HepG2 (cell line): ENCODE measurements around the gene TMEM145. TPM values are rescaled to one million over a fixed set of nuclear protein-coding genes. Genes with fewer than 3 reads are reported as not detected.

Experiments
- ATAD3A ChIP-seq: sonication (generic); formaldehyde crosslinking; IDR thresholded peaks from 2 replicates; pipeline ENCODE4 v1.4.0; 2020; ENCODE audit warnings: missing genetic modification reagents
- FOSL1 ChIP-seq: sonication (generic); formaldehyde crosslinking; IDR thresholded peaks from 2 replicates; pipeline ENCODE4 v1.9.0; 2021; ENCODE audit warnings: missing genetic modification reagents, borderline replicate concordance
- NRL ChIP-seq: sonication (generic); formaldehyde crosslinking; IDR thresholded peaks from 2 replicates; pipeline ENCODE4 v1.5.0; 2020; ENCODE audit warnings: missing genetic modification reagents, mild to moderate bottlenecking, moderate library complexity, borderline replicate concordance
- SRF ChIP-seq: IDR thresholded peaks from 2 replicates; pipeline ENCODE4 v1.6.1; 2011; ENCODE audit warnings: mild to moderate bottlenecking, low read depth, low read length, moderate library complexity
- TBX3 ChIP-seq: fragments of 450-650 bp; IDR thresholded peaks from 2 replicates; pipeline ENCODE4 v1.6.1; 2017; ENCODE audit warnings: antibody characterized with exemption, mild to moderate bottlenecking, inconsistent platforms, borderline replicate concordance
- WIZ ChIP-seq: sonication (generic); formaldehyde crosslinking; IDR thresholded peaks from 2 replicates; pipeline ENCODE4 v1.5.1; 2020; ENCODE audit warnings: mild to moderate bottlenecking, missing genetic modification reagents
- YY1 ChIP-seq: IDR thresholded peaks from 2 replicates; pipeline ENCODE4 v1.6.1; 2011; ENCODE audit warnings: low read length, low read depth, moderate library complexity, mild to moderate bottlenecking; ENCODE audit not compliant: insufficient read depth, insufficient replicate concordance
- ZNF343 ChIP-seq: sonication (generic); formaldehyde crosslinking; IDR thresholded peaks from 2 replicates; pipeline ENCODE4 v1.4.0; 2020; ENCODE audit warnings: mild to moderate bottlenecking, missing genetic modification reagents
- ZNF589 ChIP-seq: sonication (generic); formaldehyde crosslinking; conservative IDR thresholded peaks from 2 replicates; pipeline ENCODE4 v1.8.0; 2022; ENCODE audit warnings: mild to moderate bottlenecking, moderate library complexity, missing genetic modification reagents
- ZNF709 ChIP-seq: sonication (generic); formaldehyde crosslinking; IDR thresholded peaks from 2 replicates; pipeline ENCODE4 v1.5.0; 2020; ENCODE audit warnings: mild to moderate bottlenecking, missing genetic modification reagents
- ZNF879 ChIP-seq: sonication (generic); formaldehyde crosslinking; IDR thresholded peaks from 2 replicates; pipeline ENCODE4 v1.8.1; 2023; ENCODE audit warnings: missing genetic modification reagents
- polyA plus RNA-seq, 8 experiments: library from polyadenylated mRNA; depleted of rRNA in 3 of 8; stranded (reverse) in 7 of 8; unstranded in 1 of 8; fragments of >200 nt; fragmentation: Illumina TruSeq in 4 of 8; extraction: Trizol in 4 of 8; gene quantifications; 2 replicates each; pipeline versions ENCODE4 v1.2.1 to v1.2.3, GENCODE V29; 2011 to 2016; ENCODE audit warnings: low read depth in 4 of 8, missing spikeins in 1 of 8, mixed read lengths in 1 of 8; ENCODE audit not compliant: insufficient read depth in 1 of 8
- total RNA-seq, 5 experiments: library from RNA; depleted of rRNA; stranded (reverse); fragments of >200 nt; fragmentation: Illumina TruSeq; extraction: Trizol; gene quantifications; 2 replicates each; pipeline ENCODE4 v1.2.3, GENCODE V29; 2016; ENCODE audit warnings: low read depth in 1 of 5
- TF ChIP-seq, protein P1 (sequence below): sonication (generic); formaldehyde crosslinking; IDR thresholded peaks from 2 replicates; pipeline ENCODE4 v1.9.0; 2021; ENCODE audit warnings: missing genetic modification reagents, borderline replicate concordance
- TF ChIP-seq, protein P2 (sequence below): IDR thresholded peaks from 2 replicates; pipeline ENCODE4 v1.6.1; 2018; ENCODE audit warnings: missing genetic modification reagents, mild to moderate bottlenecking, missing compliant biosample characterization
- TF ChIP-seq, protein P3 (sequence below), 2 experiments: fragments of 450-650 bp in 1 of 2; sonication (generic) in 1 of 2; formaldehyde crosslinking in 1 of 2; IDR thresholded peaks; 2 replicates each; pipeline versions ENCODE4 v1.6.1 to v1.8.0; 2016 to 2022; ENCODE audit warnings: antibody characterized with exemption in 1 of 2, mild to moderate bottlenecking in 1 of 2, missing genetic modification reagents in 1 of 2
- TF ChIP-seq, protein P4 (sequence below): sonication (generic); formaldehyde crosslinking; IDR thresholded peaks from 2 replicates; pipeline ENCODE4 v1.8.1; 2023; ENCODE audit warnings: mild to moderate bottlenecking, inconsistent platforms, moderate library complexity, missing genetic modification reagents, borderline replicate concordance

TMEM145 gene
- total and polyA plus RNA-seq, 2 of the 13 experiments (the other 11 are each of a cell fraction or from before 2014, with no cell fraction given) = 0.07 to 5.1 TPM

DNA sequence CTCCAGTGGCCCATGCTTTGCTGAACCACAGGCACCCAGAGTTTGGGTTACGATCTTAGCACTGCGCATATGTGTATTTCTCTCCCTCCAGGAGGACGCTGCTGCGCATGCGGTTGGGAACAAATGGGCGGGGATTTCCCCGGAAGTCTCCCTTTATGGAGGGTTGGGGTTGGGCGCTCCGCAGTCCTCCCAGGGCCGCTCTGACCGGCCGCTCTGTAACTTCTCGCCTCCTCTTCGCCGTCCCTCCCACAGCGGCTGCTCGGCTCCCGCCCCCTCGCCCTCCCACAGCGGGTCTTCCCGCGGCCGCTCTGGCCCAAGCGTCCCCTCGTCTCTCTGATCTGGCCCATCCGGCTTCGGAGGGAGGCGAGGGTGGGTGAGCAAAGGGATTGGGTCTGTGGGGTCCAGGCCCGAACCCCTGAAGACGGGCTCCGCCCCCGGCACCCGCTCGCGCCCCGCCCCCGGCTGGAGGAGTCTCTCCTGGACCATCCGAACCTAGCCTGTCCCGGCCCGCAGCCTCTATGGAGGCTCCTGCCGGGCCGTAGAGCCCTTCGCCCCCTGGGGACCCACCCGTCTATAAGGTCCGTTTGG lies 12.3 kb downstream of the TMEM145 start, which contains the start of gene MEGF8 (continued):
- TF ChIP-seq, protein P1, sequence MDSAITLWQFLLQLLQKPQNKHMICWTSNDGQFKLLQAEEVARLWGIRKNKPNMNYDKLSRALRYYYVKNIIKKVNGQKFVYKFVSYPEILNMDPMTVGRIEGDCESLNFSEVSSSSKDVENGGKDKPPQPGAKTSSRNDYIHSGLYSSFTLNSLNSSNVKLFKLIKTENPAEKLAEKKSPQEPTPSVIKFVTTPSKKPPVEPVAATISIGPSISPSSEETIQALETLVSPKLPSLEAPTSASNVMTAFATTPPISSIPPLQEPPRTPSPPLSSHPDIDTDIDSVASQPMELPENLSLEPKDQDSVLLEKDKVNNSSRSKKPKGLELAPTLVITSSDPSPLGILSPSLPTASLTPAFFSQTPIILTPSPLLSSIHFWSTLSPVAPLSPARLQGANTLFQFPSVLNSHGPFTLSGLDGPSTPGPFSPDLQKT (CRISPR knock-in tag) = peak; percentile 37; the same call in 1 of the 2 replicates
- peak; percentile 98 for TF ChIP-seq SRF
- no peak; the same call in 1 of the 2 replicates for TF ChIP-seq ZNF589 (CRISPR knock-in tag)
- no peak for TF ChIP-seq TBX3
- TF ChIP-seq, protein P2, sequence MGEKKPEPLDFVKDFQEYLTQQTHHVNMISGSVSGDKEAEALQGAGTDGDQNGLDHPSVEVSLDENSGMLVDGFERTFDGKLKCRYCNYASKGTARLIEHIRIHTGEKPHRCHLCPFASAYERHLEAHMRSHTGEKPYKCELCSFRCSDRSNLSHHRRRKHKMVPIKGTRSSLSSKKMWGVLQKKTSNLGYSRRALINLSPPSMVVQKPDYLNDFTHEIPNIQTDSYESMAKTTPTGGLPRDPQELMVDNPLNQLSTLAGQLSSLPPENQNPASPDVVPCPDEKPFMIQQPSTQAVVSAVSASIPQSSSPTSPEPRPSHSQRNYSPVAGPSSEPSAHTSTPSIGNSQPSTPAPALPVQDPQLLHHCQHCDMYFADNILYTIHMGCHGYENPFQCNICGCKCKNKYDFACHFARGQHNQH = peak; percentile 60
- peak; percentile 13 for TF ChIP-seq YY1
- TF ChIP-seq, protein P3, sequence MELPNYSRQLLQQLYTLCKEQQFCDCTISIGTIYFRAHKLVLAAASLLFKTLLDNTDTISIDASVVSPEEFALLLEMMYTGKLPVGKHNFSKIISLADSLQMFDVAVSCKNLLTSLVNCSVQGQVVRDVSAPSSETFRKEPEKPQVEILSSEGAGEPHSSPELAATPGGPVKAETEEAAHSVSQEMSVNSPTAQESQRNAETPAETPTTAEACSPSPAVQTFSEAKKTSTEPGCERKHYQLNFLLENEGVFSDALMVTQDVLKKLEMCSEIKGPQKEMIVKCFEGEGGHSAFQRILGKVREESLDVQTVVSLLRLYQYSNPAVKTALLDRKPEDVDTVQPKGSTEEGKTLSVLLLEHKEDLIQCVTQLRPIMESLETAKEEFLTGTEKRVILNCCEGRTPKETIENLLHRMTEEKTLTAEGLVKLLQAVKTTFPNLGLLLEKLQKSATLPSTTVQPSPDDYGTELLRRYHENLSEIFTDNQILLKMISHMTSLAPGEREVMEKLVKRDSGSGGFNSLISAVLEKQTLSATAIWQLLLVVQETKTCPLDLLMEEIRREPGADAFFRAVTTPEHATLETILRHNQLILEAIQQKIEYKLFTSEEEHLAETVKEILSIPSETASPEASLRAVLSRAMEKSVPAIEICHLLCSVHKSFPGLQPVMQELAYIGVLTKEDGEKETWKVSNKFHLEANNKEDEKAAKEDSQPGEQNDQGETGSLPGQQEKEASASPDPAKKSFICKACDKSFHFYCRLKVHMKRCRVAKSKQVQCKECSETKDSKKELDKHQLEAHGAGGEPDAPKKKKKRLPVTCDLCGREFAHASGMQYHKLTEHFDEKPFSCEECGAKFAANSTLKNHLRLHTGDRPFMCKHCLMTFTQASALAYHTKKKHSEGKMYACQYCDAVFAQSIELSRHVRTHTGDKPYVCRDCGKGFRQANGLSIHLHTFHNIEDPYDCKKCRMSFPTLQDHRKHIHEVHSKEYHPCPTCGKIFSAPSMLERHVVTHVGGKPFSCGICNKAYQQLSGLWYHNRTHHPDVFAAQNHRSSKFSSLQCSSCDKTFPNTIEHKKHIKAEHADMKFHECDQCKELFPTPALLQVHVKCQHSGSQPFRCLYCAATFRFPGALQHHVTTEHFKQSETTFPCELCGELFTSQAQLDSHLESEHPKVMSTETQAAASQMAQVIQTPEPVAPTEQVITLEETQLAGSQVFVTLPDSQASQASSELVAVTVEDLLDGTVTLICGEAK (IDR thresholded peaks at IDR 0.05) = no peak
- TF ChIP-seq, protein P3 (CRISPR knock-in tag; IDR thresholded peaks at IDR 0.05) = peak; percentile 14; the same call in 1 of the 2 replicates
- TF ChIP-seq WIZ = 0 out of 2 replicates have a peak, but pooled peaks have one; percentile 29
- peak; percentile 43; the same call in 1 of the 2 replicates for TF ChIP-seq ZNF709
- no peak for TF ChIP-seq ATAD3A (CRISPR knock-in tag)
- no peak; the same call in 1 of the 2 replicates for TF ChIP-seq ZNF343 (CRISPR knock-in tag)
- peak; percentile 45; the same call in 1 of the 2 replicates for TF ChIP-seq NRL (CRISPR knock-in tag)
- no peak for TF ChIP-seq ZNF879 (CRISPR knock-in tag)
- TF ChIP-seq, protein P4, sequence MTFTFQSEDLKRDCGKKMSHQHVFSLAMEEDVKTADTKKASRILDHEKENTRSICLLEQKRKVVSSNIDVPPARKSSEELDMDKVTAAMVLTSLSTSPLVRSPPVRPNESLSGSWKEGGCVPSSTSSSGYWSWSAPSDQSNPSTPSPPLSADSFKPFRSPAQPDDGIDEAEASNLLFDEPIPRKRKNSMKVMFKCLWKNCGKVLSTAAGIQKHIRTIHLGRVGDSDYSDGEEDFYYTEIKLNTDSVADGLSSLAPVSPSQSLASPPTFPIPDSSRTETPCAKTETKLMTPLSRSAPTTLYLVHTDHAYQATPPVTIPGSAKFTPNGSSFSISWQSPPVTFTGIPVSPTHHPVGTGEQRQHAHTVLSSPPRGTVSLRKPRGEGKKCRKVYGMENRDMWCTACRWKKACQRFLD = no peak
- no peak for TF ChIP-seq FOSL1
